Hematopoietic multipotent progenitor cell (in vitro differentiated cells): ENCODE measurements around the gene MTG2. TPM values are rescaled to one million over a fixed set of nuclear protein-coding genes. Genes with fewer than 3 reads are reported as not detected.
"Not testable (repeated sequence)": the region's sequence is repeated elsewhere in the genome, so short reads cannot be mapped to it uniquely, and the experiment has no call there.

Source experiments
- DNase-seq, 3 donors: peaks; one replicate each; pipeline ENCODE4 v3.0.0-alpha.2; 2011 to 2015; ENCODE audit warnings: low read depth in 2 of 3, low spot score in 2 of 3
- total RNA-seq: library from RNA; depleted of rRNA; stranded (reverse); fragments of >200 nt; gene quantifications from one replicate; pipeline ENCODE4 v1.2.3, GENCODE V29; 2012

Gene MTG2
- total RNA-seq, 1 donor = 24.5 TPM

- peak in 2 of 3 donors; percentile 47 to 56 for DNase-seq
Observed at GRCh38 chr20:62143957-62144825, 38.6 kb upstream of the MTG2 start.

GRCh38 chr20:62145688-62146018, 37.2 kb upstream of the MTG2 start:
- no peak for DNase-seq

- no peak for DNase-seq
Observed at GRCh38 chr20:62146019-62146755, 36.6 kb upstream of the MTG2 start.

GRCh38 chr20:62147125-62147524, 35.7 kb upstream of the MTG2 start:
- no peak for DNase-seq

GRCh38 chr20:62147528-62147927, 35.3 kb upstream of the MTG2 start:
- DNase-seq = no peak

- DNase-seq = not testable (repeated sequence)
Observed at GRCh38 chr20:62148383-62148782, 34.4 kb upstream of the MTG2 start.

GRCh38 chr20:62148908-62149314, 33.9 kb upstream of the MTG2 start:
- no peak for DNase-seq

GRCh38 chr20:62149532-62150309, 33.1 kb upstream of the MTG2 start:
- no peak for DNase-seq

- DNase-seq = no peak
Observed at GRCh38 chr20:62150310-62150575, 32.6 kb upstream of the MTG2 start.

GRCh38 chr20:62151225-62151624, 31.6 kb upstream of the MTG2 start:
- DNase-seq = no peak

GRCh38 chr20:62151835-62152364, 30.9 kb upstream of the MTG2 start:
- DNase-seq = no peak

GRCh38 chr20:62155428-62156253, 27.2 kb upstream of the MTG2 start:
- no peak for DNase-seq

- no peak for DNase-seq
Observed at GRCh38 chr20:62156254-62156556, 26.6 kb upstream of the MTG2 start.

- DNase-seq = peak in 2 of 3 donors; percentile 78 to 89
Observed at GRCh38 chr20:62156592-62157386, 26.0 kb upstream of the MTG2 start.

- no peak for DNase-seq
Observed at GRCh38 chr20:62157387-62158087, 25.3 kb upstream of the MTG2 start.

- DNase-seq = no peak
Observed at GRCh38 chr20:62158088-62158400, 24.8 kb upstream of the MTG2 start.

GRCh38 chr20:62158541-62158940, 24.3 kb upstream of the MTG2 start:
- no peak for DNase-seq

GRCh38 chr20:62159052-62159451, 23.8 kb upstream of the MTG2 start:
- no peak for DNase-seq

GRCh38 chr20:62159839-62160238, 23.0 kb upstream of the MTG2 start:
- no peak for DNase-seq
